GM12873 (cell line): ENCODE data around the gene TSPAN11.

Experiments used
- CTCF ChIP-seq: IDR thresholded peaks from 2 replicates; pipeline ENCODE4 v1.5.1; 2012; ENCODE audit warnings: low read depth, mild to moderate bottlenecking, moderate library complexity, low read length, control low read depth; ENCODE audit not compliant: insufficient read depth; ENCODE audit errors: missing control alignments

TSPAN11 gene

GRCh38 chr12:31002999-31003398 is 76.5 kb downstream of the TSPAN11 start:
- no peak for TF ChIP-seq CTCF

- no peak for TF ChIP-seq CTCF
These were observed 77.5 kb downstream of the TSPAN11 start for GRCh38 chr12:31003861-31004640.

- TF ChIP-seq CTCF = no peak
These were observed 78.1 kb downstream of the TSPAN11 start for GRCh38 chr12:31004666-31005065.

GRCh38 chr12:31005256-31005943 is 78.9 kb downstream of the TSPAN11 start:
- no peak for TF ChIP-seq CTCF

GRCh38 chr12:31005944-31006361 is 79.4 kb downstream of the TSPAN11 start:
- no peak for TF ChIP-seq CTCF

GRCh38 chr12:31006416-31007152 is 80.0 kb downstream of the TSPAN11 start:
- no peak for TF ChIP-seq CTCF

- TF ChIP-seq CTCF = no peak
These were observed 80.6 kb downstream of the TSPAN11 start for GRCh38 chr12:31007153-31007495.
